ENCODE results near the gene CEPT1. TPM values are rescaled to one million over a fixed set of nuclear protein-coding genes. Genes with fewer than 3 reads are reported as not detected.

CEPT1 gene
- total RNA-seq, 2 donors from 2014 or later = 16.9 to 26.0 TPM

- intact Hi-C loops (cut with DNase I) = no loop called here
- no peak for TF ChIP-seq POLR2A (IDR thresholded peaks at IDR 0.05)
- no peak for TF ChIP-seq CTCF (IDR thresholded peaks at IDR 0.05)
- ATAC-seq = no peak
These were observed 83.2 kb downstream of the CEPT1 start for GRCh38 chr1:111223126-111223685.

GRCh38 chr1:111225091-111225490, 85.1 kb downstream of the CEPT1 start:
- intact Hi-C loops (cut with DNase I) = loop anchor here (5.0 kb wide), 1 partner anchor 177 kb away; no protein-coding TSS in a partner anchor
- Histone ChIP-seq H3K4me3 (no peak overlapping the region), H3K27ac (no peak overlapping the region), H3K36me3 (replicated peaks in 1 of 2; ENCODE audit: insufficient read depth in 1 of 2, low read depth in 2 of 2) (no peaks in the 10 kb centered on the region), H3K27me3 (no peaks in the 10 kb centered on the region), H3K9me3 (no peaks in the 10 kb centered on the region), H3K4me1 (peaks cover 30% of the 10 kb centered on the region)
- DNase-seq (no peak), ATAC-seq (no peak)
- TF ChIP-seq CTCF (IDR thresholded peaks at IDR 0.05) (no peak), POLR2A (IDR thresholded peaks at IDR 0.05) (no peak)

More at GRCh38 chr1:111223126-111223685, 83.2 kb downstream of the CEPT1 start:
- Histone ChIP-seq H3K36me3 (replicated peaks in 1 of 2; ENCODE audit: insufficient read depth in 1 of 2, low read depth in 2 of 2) (no peaks in the 10 kb centered on the region), H3K4me1 (peaks cover 22% of the 10 kb centered on the region), H3K27me3 (no peaks in the 10 kb centered on the region), H3K4me3 (no peak overlapping the region), H3K27ac (no peak overlapping the region), H3K9me3 (no peaks in the 10 kb centered on the region)
- 67 to 71% methylated on average over 6 of the region's 6 CpGs for WGBS, 2 donors
- DNase-seq = no peak

GRCh38 chr1:111225717-111226400, 85.8 kb downstream of the CEPT1 start:
- H3K4me1 ChIP-seq = peaks cover 30% of the 10 kb centered on the region
- TF ChIP-seq CTCF (IDR thresholded peaks at IDR 0.05) (no peak), POLR2A (IDR thresholded peaks at IDR 0.05) (no peak)
- intact Hi-C loops (cut with DNase I) = loop anchor here (5.0 kb wide), 1 partner anchor 176 kb away; no protein-coding TSS in a partner anchor
- DNase-seq = no peak
- 31 to 36% methylated on average over 6 of the region's 6 CpGs for WGBS, 2 donors
- H3K36me3 ChIP-seq (replicated peaks in 1 of 2; ENCODE audit: insufficient read depth in 1 of 2, low read depth in 2 of 2) = no peaks in the 10 kb centered on the region
- no peak for ATAC-seq
- H3K27me3 ChIP-seq = no peaks in the 10 kb centered on the region
- H3K9me3 ChIP-seq = no peaks in the 10 kb centered on the region
- H3K4me3 ChIP-seq = no peak overlapping the region
- no peak overlapping the region for H3K27ac ChIP-seq

GRCh38 chr1:111227434-111227833, 87.4 kb downstream of the CEPT1 start, which contains the start of gene CHI3L2:
CHI3L2 (plus strand) TSS chr1:111227713; CDS start chr1:111227730, 17 bp downstream.
- H3K9me3 ChIP-seq = no peaks in the 10 kb centered on the region
- 76 to 79% methylated on average over 3 of the region's 3 CpGs for WGBS, 2 donors
- no peaks in the 10 kb centered on the region for H3K27me3 ChIP-seq
- DNase-seq (no peak), ATAC-seq (no peak)
- peaks cover 28% of the 10 kb centered on the region for H3K4me1 ChIP-seq
- peak within 1 kb of the TSS; percentile 54 to 83 (median 69) for H3K27ac ChIP-seq
- no peaks in the 10 kb centered on the region for H3K36me3 ChIP-seq (replicated peaks in 1 of 2; ENCODE audit: insufficient read depth in 1 of 2, low read depth in 2 of 2)
- TF ChIP-seq POLR2A (IDR thresholded peaks at IDR 0.05) (no peak), CTCF (IDR thresholded peaks at IDR 0.05) (no peak)
- intact Hi-C loops (cut with DNase I) = loop anchor here (5.0 kb wide), 1 partner anchor 175 kb away; no protein-coding TSS in a partner anchor
- H3K4me3 ChIP-seq = no peak within 1 kb of the TSS

All from body of pancreas (tissue), 4 donors.